Adrenal gland (tissue), 12 donors: ENCODE results near the gene ADD3. TPM values are rescaled to one million over a fixed set of nuclear protein-coding genes. Genes with fewer than 3 reads are reported as not detected.

ENCODE experiments used
- DNase-seq, 7 donors: peaks; one replicate each; pipeline ENCODE4 v3.0.0-alpha.2; 2019 to 2020
- H3K27ac ChIP-seq, 5 donors: fragments of 200-600 bp; sonication (generic) in 4 of 5; 1 replicate in 3 of 5; 2 replicates in 2 of 5; pipeline versions ENCODE4 v1.5.1 to v1.8.0; 2016 to 2020; ENCODE audit warnings: mild to moderate bottlenecking in 1 of 5
- H3K27me3 ChIP-seq: fragments of 200-600 bp; 2 replicates; pipeline ENCODE4 v1.8.0; 2021
- H3K36me3 ChIP-seq, 2 donors: fragments of 200-600 bp; replicated peaks in 1 of 2; 1 replicate in 1 of 2; 2 replicates in 1 of 2; pipeline versions ENCODE4 v1.5.1 to v1.8.0; 2018 to 2022
- H3K4me1 ChIP-seq, 2 donors: fragments of 200-600 bp; replicated peaks in 1 of 2; 1 replicate in 1 of 2; 2 replicates in 1 of 2; pipeline versions ENCODE4 v1.5.1 to v1.8.0; 2018 to 2021
- H3K4me3 ChIP-seq, 4 donors: fragments of 200-600 bp; sonication (generic) in 3 of 4; one replicate each; pipeline ENCODE4 v1.5.1; 2016 to 2018
- H3K9me3 ChIP-seq, 3 donors: fragments of 200-600 bp; sonication (generic) in 1 of 3; replicated peaks in 1 of 3; 1 replicate in 2 of 3; 2 replicates in 1 of 3; pipeline versions ENCODE4 v1.5.1 to v1.8.0; 2016 to 2021
- CTCF ChIP-seq, 6 experiments: fragments of 450-650 bp in 4 of 6; fragments of 200-600 bp in 2 of 6; sonication (generic) in 1 of 6; IDR thresholded peaks; 1 replicate in 5 of 6; 2 replicates in 1 of 6; pipeline versions ENCODE4 v1.5.1 to v1.8.0; 2016 to 2021; ENCODE audit warnings: antibody characterized with exemption in 6 of 6, mild to moderate bottlenecking in 2 of 6, moderate library complexity in 1 of 6
- POLR2A ChIP-seq, 2 donors: fragments of 450-650 bp; IDR thresholded peaks; one replicate each; pipeline ENCODE4 v1.6.1; 2017; ENCODE audit warnings: antibody characterized with exemption in 2 of 2, mild to moderate bottlenecking in 2 of 2, moderate library complexity in 1 of 2
- WGBS, 4 donors: extraction: QIAGEN DNeasy Blood & Tissue Kit in 2 of 4; methylation state at CpG; one replicate each; pipeline versions ENCODE4 v1.1.5 to v1.1.7; 2013 to 2017; 5-methylcytosine and 5-hydroxymethylcytosine counted together
- intact Hi-C, 2 donors: fragments of 100-400 bp; cut with DNase I; formaldehyde crosslinking; loops; one replicate each; pipeline versions ENCODE4 v1.14.1 to v1.15.0; 2022 to 2023
- polyA plus RNA-seq, 3 donors: library from polyadenylated mRNA; stranded (reverse); fragments of 200-250 nt in 2 of 3; fragments of 350-450 nt in 1 of 3; fragmentation: Illumina TruSeq in 1 of 3; extraction: RNeasy Lipid Tissue Mini Kit (QIAGEN cat#74804) in 1 of 3; gene quantifications; one replicate each; pipeline ENCODE4 v1.2.3, GENCODE V29; 2013 to 2014
- total RNA-seq, 9 donors: library from RNA; depleted of rRNA in 4 of 9; stranded (reverse); fragments of >200 nt in 4 of 9; fragments of 120-200 nt in 1 of 9; fragmentation: NEBNext Ultra II Directional in 1 of 9; extraction: Animal tissue kit (Norgen Biotek cat#: 25700) in 1 of 9; gene quantifications; one replicate each; pipeline versions ENCODE4 v1.1.0 to v1.2.4, GENCODE V29; 2013 to 2023
- donor health status: healthy with polysubstance abuse.
- donor health status: Bipolar disorder and iron deficiency.
- donor health status: DM: yes; HTN: yes; CAD: no.
- donor health status: DM: no; HTN: no; CAD: no.
- donor health status: DM: no; HTN: no; CAD: no.
- donor health status: DM: yes; HTN: yes; CAD: no.

ADD3 gene
- total and polyA plus RNA-seq, 12 donors = 15.6 to 122 (median 43.4) TPM

GRCh38 chr10:110150981-110151380, 143.2 kb downstream of the ADD3 start:
- Histone ChIP-seq H3K4me3 (no peak overlapping the region), H3K27ac (no peak overlapping the region), H3K4me1 (no peaks in the 10 kb centered on the region), H3K36me3 (no peaks in the 10 kb centered on the region), H3K9me3 (no peaks in the 10 kb centered on the region), H3K27me3 (no peaks in the 10 kb centered on the region)
- TF ChIP-seq CTCF (IDR thresholded peaks at IDR 0.05) = no peak
- TF ChIP-seq POLR2A (IDR thresholded peaks at IDR 0.05) = no peak
- intact Hi-C loops = loop anchor here in 1 of 2 donors (5.0 kb wide), 1 partner anchor 51 kb away; no protein-coding TSS in a partner anchor
- DNase-seq = no peak
- 77 to 90% (median 84%) methylated on average over 4 to 6 of the region's 6 CpGs for WGBS, 4 donors

GRCh38 chr10:110151467-110151866, 143.7 kb downstream of the ADD3 start:
- Histone ChIP-seq H3K27me3 (no peaks in the 10 kb centered on the region), H3K9me3 (no peaks in the 10 kb centered on the region), H3K36me3 (no peaks in the 10 kb centered on the region), H3K27ac (no peak overlapping the region), H3K4me1 (no peaks in the 10 kb centered on the region), H3K4me3 (no peak overlapping the region)
- intact Hi-C loops = loop anchor here in 1 of 2 donors (5.0 kb wide), 1 partner anchor 51 kb away; no protein-coding TSS in a partner anchor
- 28 to 49% (median 44%) methylated on average over 5 to 8 of the region's 8 CpGs for WGBS, 4 donors
- DNase-seq = no peak
- TF ChIP-seq CTCF (IDR thresholded peaks at IDR 0.05) (no peak), POLR2A (IDR thresholded peaks at IDR 0.05) (no peak)

- H3K27ac ChIP-seq = no peak overlapping the region
- H3K4me1 ChIP-seq = no peaks in the 10 kb centered on the region
- no peaks in the 10 kb centered on the region for H3K27me3 ChIP-seq
- no peak for TF ChIP-seq CTCF (IDR thresholded peaks at IDR 0.05)
- no peak for TF ChIP-seq POLR2A (IDR thresholded peaks at IDR 0.05)
- intact Hi-C loops = loop anchor here in 1 of 2 donors (5.0 kb wide), 1 partner anchor 50 kb away; no protein-coding TSS in a partner anchor
- WGBS, 4 donors = 51 to 84% (median 67%) methylated on average over 6 of the region's 6 CpGs
- no peaks in the 10 kb centered on the region for H3K36me3 ChIP-seq
- H3K4me3 ChIP-seq = no peak overlapping the region
- no peak for DNase-seq
- no peaks in the 10 kb centered on the region for H3K9me3 ChIP-seq
Measured at GRCh38 chr10:110151971-110152370, 144.2 kb downstream of the ADD3 start.

GRCh38 chr10:110153396-110153795, 145.6 kb downstream of the ADD3 start:
- no peak for TF ChIP-seq CTCF (IDR thresholded peaks at IDR 0.05)
- no peak for TF ChIP-seq POLR2A (IDR thresholded peaks at IDR 0.05)
- WGBS, 4 donors = 72 to 88% (median 85%) methylated on average over 7 of the region's 7 CpGs
- H3K9me3 ChIP-seq = no peaks in the 10 kb centered on the region
- intact Hi-C loops = loop anchor here in 1 of 2 donors (5.0 kb wide), 1 partner anchor 49 kb away; no protein-coding TSS in a partner anchor
- no peak overlapping the region for H3K4me3 ChIP-seq
- H3K27me3 ChIP-seq = no peaks in the 10 kb centered on the region
- H3K27ac ChIP-seq = no peak overlapping the region
- H3K4me1 ChIP-seq = no peaks in the 10 kb centered on the region
- DNase-seq = no peak
- H3K36me3 ChIP-seq = no peaks in the 10 kb centered on the region
